ENCODE results near the gene SGMS1. TPM values are rescaled to one million over a fixed set of nuclear protein-coding genes. Genes with fewer than 3 reads are reported as not detected.

The SGMS1 gene
- polyA plus RNA-seq, 1 donor from 2014 or later: 8.0 TPM

DNA sequence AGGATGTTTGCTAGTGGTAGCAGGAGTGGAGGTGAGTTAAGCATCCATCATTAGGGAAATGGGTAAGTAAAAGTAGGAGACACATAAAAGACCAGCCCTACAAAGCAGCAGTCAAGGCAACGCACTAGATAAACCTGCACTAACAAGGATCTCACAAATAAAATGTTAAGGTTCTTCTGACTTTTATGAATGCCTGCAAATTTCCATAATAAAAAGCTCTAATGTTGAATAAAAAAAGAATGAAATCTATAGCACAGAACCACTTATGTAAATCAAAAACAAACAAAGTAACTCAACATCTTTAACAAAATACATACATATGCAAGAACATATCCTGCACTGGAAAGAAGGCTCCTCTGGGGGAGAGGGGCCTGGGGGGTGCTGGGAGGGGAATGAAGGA is 4.6 kb downstream of the SGMS1 start:
- Histone ChIP-seq H3K27ac (ENCODE audit: low read length) (no peak overlapping the region), H4K20me1 (ENCODE audit: insufficient read depth) (no peaks in the 10 kb centered on the region), H3K9me3 (ENCODE audit: low read length) (no peaks in the 10 kb centered on the region), H2AFZ (ENCODE audit: low read depth, low read length) (no peak overlapping the region), H3K9ac (ENCODE audit: low read length) (no peak overlapping the region), H3K79me2 (replicated peaks; ENCODE audit: insufficient read depth, low read length) (peaks cover 23% of the 10 kb centered on the region), H3K4me3 (ENCODE audit: low read length) (no peak overlapping the region), H3K27me3 (ENCODE audit: insufficient read depth, low read depth, low read length) (no peaks in the 10 kb centered on the region), H3K4me2 (ENCODE audit: low read length) (no peak overlapping the region), H3K36me3 (ENCODE audit: insufficient read depth, low read length) (no peaks in the 10 kb centered on the region), H3F3A (ENCODE audit: insufficient read depth, low read length, poor library complexity, severe bottlenecking) (no peaks in the 10 kb centered on the region), H3K9me2 (ENCODE audit: insufficient read depth, low read length) (no peaks in the 10 kb centered on the region)
- no peak for TF ChIP-seq POLR2AphosphoS5 (IDR thresholded peaks at IDR 0.05)
- no peak for TF ChIP-seq EZH2 (IDR thresholded peaks at IDR 0.05; ENCODE audit: borderline replicate concordance, insufficient read depth, low read length, poor library complexity, severe bottlenecking)
- TF ChIP-seq MXI1 (conservative IDR thresholded peaks at IDR 0.05; ENCODE audit: poor library complexity, severe bottlenecking): no peak
- TF ChIP-seq, protein P1, sequence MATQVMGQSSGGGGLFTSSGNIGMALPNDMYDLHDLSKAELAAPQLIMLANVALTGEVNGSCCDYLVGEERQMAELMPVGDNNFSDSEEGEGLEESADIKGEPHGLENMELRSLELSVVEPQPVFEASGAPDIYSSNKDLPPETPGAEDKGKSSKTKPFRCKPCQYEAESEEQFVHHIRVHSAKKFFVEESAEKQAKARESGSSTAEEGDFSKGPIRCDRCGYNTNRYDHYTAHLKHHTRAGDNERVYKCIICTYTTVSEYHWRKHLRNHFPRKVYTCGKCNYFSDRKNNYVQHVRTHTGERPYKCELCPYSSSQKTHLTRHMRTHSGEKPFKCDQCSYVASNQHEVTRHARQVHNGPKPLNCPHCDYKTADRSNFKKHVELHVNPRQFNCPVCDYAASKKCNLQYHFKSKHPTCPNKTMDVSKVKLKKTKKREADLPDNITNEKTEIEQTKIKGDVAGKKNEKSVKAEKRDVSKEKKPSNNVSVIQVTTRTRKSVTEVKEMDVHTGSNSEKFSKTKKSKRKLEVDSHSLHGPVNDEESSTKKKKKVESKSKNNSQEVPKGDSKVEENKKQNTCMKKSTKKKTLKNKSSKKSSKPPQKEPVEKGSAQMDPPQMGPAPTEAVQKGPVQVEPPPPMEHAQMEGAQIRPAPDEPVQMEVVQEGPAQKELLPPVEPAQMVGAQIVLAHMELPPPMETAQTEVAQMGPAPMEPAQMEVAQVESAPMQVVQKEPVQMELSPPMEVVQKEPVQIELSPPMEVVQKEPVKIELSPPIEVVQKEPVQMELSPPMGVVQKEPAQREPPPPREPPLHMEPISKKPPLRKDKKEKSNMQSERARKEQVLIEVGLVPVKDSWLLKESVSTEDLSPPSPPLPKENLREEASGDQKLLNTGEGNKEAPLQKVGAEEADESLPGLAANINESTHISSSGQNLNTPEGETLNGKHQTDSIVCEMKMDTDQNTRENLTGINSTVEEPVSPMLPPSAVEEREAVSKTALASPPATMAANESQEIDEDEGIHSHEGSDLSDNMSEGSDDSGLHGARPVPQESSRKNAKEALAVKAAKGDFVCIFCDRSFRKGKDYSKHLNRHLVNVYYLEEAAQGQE (IDR thresholded peaks at IDR 0.05; ENCODE audit: borderline replicate concordance): no peak

DNA sequence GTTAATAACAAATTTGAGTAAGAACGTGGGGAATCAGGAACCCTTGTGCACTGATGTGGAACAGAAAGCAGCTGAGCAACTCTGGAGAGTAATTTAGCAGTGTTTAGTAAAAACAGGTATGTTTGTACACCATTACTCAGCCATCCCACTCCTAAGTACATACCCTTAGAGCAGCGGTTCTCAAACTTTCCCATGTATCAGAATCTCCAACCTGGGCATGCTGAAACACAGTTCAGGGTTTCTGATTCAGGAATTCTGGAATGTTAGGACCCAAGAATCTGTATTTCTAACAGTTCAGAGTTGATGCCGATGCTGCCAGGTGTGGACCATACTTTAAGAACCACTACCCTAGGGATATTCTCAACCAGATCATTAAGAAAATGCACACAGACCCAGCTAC is 5.1 kb downstream of the SGMS1 start:
- no peak overlapping the region for H3K9ac ChIP-seq (ENCODE audit: low read length)
- no peaks in the 10 kb centered on the region for H3K9me2 ChIP-seq (ENCODE audit: insufficient read depth, low read length)
- no peak overlapping the region for H3K4me2 ChIP-seq (ENCODE audit: low read length)
- no peak for TF ChIP-seq SMC3 (conservative IDR thresholded peaks at IDR 0.05; ENCODE audit: poor library complexity)
- TF ChIP-seq POLR2AphosphoS5 (IDR thresholded peaks at IDR 0.05): no peak
- no peaks in the 10 kb centered on the region for H3K9me3 ChIP-seq (ENCODE audit: low read length)
- no peaks in the 10 kb centered on the region for H3K27me3 ChIP-seq (ENCODE audit: insufficient read depth, low read depth, low read length)
- H3K4me3 ChIP-seq (ENCODE audit: low read length): no peak overlapping the region
- no peak overlapping the region for H3K27ac ChIP-seq (ENCODE audit: low read length)
- no peaks in the 10 kb centered on the region for H3F3A ChIP-seq (ENCODE audit: insufficient read depth, low read length, poor library complexity, severe bottlenecking)
- peaks cover 23% of the 10 kb centered on the region for H3K79me2 ChIP-seq (replicated peaks; ENCODE audit: insufficient read depth, low read length)
- H2AFZ ChIP-seq (ENCODE audit: low read depth, low read length): no peak overlapping the region
- no peaks in the 10 kb centered on the region for H3K36me3 ChIP-seq (ENCODE audit: insufficient read depth, low read length)
- H4K20me1 ChIP-seq (ENCODE audit: insufficient read depth): no peaks in the 10 kb centered on the region

DNA sequence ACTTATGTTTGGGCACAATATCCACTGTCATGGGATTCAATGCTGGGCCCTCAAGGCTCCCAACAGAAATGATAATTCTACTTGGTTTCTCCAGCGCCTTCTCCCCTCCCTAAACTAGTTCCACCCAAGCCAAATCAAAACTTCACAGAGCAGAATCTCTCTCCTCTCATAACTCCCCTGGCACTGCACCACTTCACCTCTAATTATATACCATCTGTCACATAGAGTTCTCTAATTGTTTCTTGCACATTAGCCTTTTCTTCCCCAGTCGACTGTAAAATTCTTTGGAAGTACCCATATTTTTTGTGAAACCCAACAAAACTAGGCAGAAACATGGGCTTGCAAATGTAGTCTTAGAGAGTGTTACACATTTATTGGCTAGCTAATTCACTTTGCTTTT is 8.1 kb downstream of the SGMS1 start:
- TF ChIP-seq EP300 (conservative IDR thresholded peaks at IDR 0.05; ENCODE audit: poor library complexity, severe bottlenecking) (no peak), SMC3 (conservative IDR thresholded peaks at IDR 0.05; ENCODE audit: poor library complexity) (no peak), TAF1 (IDR thresholded peaks at IDR 0.05; ENCODE audit: low read depth) (no peak), MXI1 (conservative IDR thresholded peaks at IDR 0.05; ENCODE audit: poor library complexity, severe bottlenecking) (no peak), RAD21 (conservative IDR thresholded peaks at IDR 0.05) (no peak), EZH2 (IDR thresholded peaks at IDR 0.05; ENCODE audit: borderline replicate concordance, insufficient read depth, low read length, poor library complexity, severe bottlenecking) (no peak), POLR2AphosphoS5 (IDR thresholded peaks at IDR 0.05) (no peak)
- TF ChIP-seq, protein P2, sequence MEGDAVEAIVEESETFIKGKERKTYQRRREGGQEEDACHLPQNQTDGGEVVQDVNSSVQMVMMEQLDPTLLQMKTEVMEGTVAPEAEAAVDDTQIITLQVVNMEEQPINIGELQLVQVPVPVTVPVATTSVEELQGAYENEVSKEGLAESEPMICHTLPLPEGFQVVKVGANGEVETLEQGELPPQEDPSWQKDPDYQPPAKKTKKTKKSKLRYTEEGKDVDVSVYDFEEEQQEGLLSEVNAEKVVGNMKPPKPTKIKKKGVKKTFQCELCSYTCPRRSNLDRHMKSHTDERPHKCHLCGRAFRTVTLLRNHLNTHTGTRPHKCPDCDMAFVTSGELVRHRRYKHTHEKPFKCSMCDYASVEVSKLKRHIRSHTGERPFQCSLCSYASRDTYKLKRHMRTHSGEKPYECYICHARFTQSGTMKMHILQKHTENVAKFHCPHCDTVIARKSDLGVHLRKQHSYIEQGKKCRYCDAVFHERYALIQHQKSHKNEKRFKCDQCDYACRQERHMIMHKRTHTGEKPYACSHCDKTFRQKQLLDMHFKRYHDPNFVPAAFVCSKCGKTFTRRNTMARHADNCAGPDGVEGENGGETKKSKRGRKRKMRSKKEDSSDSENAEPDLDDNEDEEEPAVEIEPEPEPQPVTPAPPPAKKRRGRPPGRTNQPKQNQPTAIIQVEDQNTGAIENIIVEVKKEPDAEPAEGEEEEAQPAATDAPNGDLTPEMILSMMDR (IDR thresholded peaks at IDR 0.05; ENCODE audit: poor library complexity, severe bottlenecking): no peak
- TF ChIP-seq, protein P1 (IDR thresholded peaks at IDR 0.05; ENCODE audit: borderline replicate concordance): no peak
- Histone ChIP-seq H4K20me1 (ENCODE audit: insufficient read depth) (no peaks in the 10 kb centered on the region), H3K27ac (ENCODE audit: low read length) (no peak overlapping the region), H3K9me3 (ENCODE audit: low read length) (no peaks in the 10 kb centered on the region), H3K9me2 (ENCODE audit: insufficient read depth, low read length) (no peaks in the 10 kb centered on the region), H3K4me2 (ENCODE audit: low read length) (no peak overlapping the region), H3K36me3 (ENCODE audit: insufficient read depth, low read length) (no peaks in the 10 kb centered on the region), H3F3A (ENCODE audit: insufficient read depth, low read length, poor library complexity, severe bottlenecking) (no peaks in the 10 kb centered on the region), H3K9ac (ENCODE audit: low read length) (no peak overlapping the region), H3K27me3 (ENCODE audit: insufficient read depth, low read depth, low read length) (no peaks in the 10 kb centered on the region), H3K79me2 (replicated peaks; ENCODE audit: insufficient read depth, low read length) (peaks cover 21% of the 10 kb centered on the region), H3K4me3 (ENCODE audit: low read length) (no peak overlapping the region), H2AFZ (ENCODE audit: low read depth, low read length) (no peak overlapping the region)

Data from neural cell (in vitro differentiated cells).